SK-N-MC (cell line): ENCODE data around the gene GALNT13.

Experiments
- DNase-seq: peaks from one replicate; pipeline ENCODE4 v3.0.0-alpha.2; 2011; ENCODE audit warnings: low read depth, low spot score
- H3K27ac ChIP-seq: fragments of 200-600 bp; sonication (generic); 2 replicates; pipeline ENCODE4 v1.5.1; 2016; ENCODE audit warnings: mixed run types
- H3K36me3 ChIP-seq: fragments of 200-600 bp; sonication (generic); 2 replicates; pipeline ENCODE4 v1.6.1; 2017; ENCODE audit warnings: antibody characterized with exemption, low read length, mixed read lengths; ENCODE audit not compliant: insufficient read depth
- H3K4me3 ChIP-seq: fragments of 200-600 bp; sonication (generic); 2 replicates; pipeline ENCODE4 v1.5.1; 2016
- H3K9ac ChIP-seq: fragments of 200-600 bp; sonication (generic); 2 replicates; pipeline ENCODE4 v1.8.0; 2017; ENCODE audit warnings: mixed run types, mixed read lengths; ENCODE audit not compliant: insufficient read length
- H3K9me3 ChIP-seq: fragments of 200-600 bp; sonication (generic); 2 replicates; pipeline ENCODE4 v1.6.1; 2017; ENCODE audit warnings: low read depth, mild to moderate bottlenecking, antibody characterized with exemption, low read length, moderate library complexity, mixed read lengths
- EZH2 ChIP-seq: fragments of 200-600 bp; sonication (generic); IDR thresholded peaks from one replicate; pipeline ENCODE4 v1.6.1; 2017; ENCODE audit warnings: antibody characterized with exemption
- FOXP2 ChIP-seq: optimal IDR thresholded peaks from 2 replicates; pipeline ENCODE3; 2011; ENCODE audit warnings: mild to moderate bottlenecking, moderate library complexity; ENCODE audit not compliant: insufficient read depth; ENCODE audit errors: extremely low read length, control extremely low read depth
- POLR2AphosphoS5 ChIP-seq: IDR thresholded peaks from 2 replicates; pipeline ENCODE4 v1.6.1; 2012; ENCODE audit warnings: mild to moderate bottlenecking, low read depth, low read length, borderline replicate concordance

Gene GALNT13

DNA sequence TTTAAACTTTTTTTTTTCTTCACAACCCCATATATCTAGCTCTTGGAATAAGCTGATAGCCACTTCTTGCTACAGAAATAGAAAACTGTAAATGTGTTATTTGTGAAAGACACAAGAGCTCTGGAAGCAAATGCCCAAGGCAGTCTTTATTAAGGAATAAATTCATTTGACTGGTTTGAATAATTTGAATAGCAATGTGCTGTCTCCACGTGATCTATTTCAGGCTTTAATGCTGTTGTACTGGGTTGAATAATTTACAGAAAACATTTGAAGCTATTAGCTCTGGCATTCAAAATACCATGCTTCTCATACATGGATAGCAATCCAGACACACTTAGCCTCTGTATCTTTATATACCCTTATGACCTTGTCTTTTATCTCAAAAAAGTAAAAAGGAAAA is 460.1 kb downstream of the GALNT13 start:
- DNase-seq, result peak; percentile 6
- no peaks in the 10 kb centered on the region for H3K9me3 ChIP-seq
- TF ChIP-seq EZH2 (no peak), FOXP2 (no peak), POLR2AphosphoS5 (no peak)

DNA sequence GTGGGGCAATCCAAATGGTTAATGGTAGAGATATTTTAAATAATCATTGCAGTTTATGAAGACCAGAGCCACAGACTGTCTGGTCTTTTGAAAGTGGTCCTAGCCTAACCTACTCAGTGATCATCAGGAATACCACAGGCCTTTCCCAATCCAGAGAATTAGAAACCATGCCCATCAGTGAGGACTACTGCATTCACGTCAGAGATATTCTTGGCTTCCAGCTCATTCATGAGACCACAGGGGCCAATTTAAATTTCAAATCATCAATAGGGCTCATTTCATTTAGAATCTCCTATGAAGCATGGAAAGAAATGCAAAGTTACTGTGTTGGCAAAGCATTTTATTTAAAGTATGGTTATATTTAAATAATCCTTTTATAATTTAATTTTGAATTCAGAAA is 464.5 kb downstream of the GALNT13 start:
- no peak overlapping the region for H3K9ac ChIP-seq
- H3K27ac ChIP-seq, result no peak overlapping the region
- peak; percentile 3 for DNase-seq
- TF ChIP-seq EZH2 (no peak), POLR2AphosphoS5 (no peak), FOXP2 (no peak)
- no peak overlapping the region for H3K4me3 ChIP-seq
- H3K36me3 ChIP-seq, result no peaks in the 10 kb centered on the region
- no peaks in the 10 kb centered on the region for H3K9me3 ChIP-seq

More for the DNA sequence above, 460.1 kb downstream of the GALNT13 start:
- H3K4me3 ChIP-seq, result no peak overlapping the region
- H3K36me3 ChIP-seq, result no peaks in the 10 kb centered on the region
- H3K9ac ChIP-seq, result no peak overlapping the region
- no peak overlapping the region for H3K27ac ChIP-seq

DNA sequence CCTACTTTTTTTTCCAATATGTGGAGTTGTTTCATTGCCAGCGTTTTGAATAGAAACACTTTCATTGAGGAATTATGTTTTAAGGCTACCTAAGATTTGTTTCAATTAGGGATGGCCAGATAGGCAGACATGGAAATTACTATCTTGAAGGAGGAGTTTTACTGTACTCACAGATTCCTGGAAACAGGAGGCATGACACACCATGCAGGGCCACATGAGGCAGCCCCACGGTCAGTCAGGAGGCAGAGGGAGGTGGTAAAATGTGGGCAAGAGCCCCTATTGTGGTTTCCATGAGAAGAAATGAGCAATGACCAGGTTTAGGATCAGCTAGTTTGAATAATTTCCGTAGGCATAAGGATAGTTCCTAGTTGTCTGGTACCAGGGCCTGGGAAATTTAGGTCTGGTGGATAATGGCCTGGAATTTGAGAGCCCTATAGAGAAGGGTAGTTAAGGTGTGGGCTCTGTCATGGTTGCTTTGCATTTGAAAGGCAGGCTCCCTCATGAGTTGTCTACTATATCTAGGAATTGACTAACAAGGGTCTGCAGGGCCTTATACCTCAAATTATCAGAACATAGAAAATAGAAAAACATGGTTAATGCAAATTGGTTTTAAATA is 466.7 kb downstream of the GALNT13 start:
- Histone ChIP-seq H3K36me3 (no peaks in the 10 kb centered on the region), H3K27ac (no peak overlapping the region), H3K9me3 (no peaks in the 10 kb centered on the region), H3K4me3 (no peak overlapping the region), H3K9ac (no peak overlapping the region)
- no peak for TF ChIP-seq EZH2
- no peak for TF ChIP-seq POLR2AphosphoS5
- TF ChIP-seq FOXP2, result no peak
- DNase-seq, result no peak

DNA sequence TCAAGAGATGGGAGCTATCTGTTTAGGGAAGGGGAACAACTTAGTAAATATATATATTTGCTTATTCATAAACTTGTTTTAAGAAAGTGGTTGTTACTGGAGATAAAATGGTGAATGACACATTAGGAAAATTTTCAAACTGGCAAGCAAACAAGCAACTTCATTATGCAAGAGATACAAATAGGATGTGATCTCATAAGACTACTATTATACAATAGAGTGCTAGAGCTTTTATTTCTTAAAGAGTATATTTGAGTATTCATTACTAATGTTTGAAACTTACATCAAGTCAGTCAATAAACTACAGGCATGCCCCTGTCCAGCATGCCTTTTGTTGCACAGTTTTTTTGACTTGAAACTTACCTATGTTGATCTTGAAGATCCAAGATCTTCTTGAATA is 471.6 kb downstream of the GALNT13 start:
- Histone ChIP-seq H3K27ac (no peak overlapping the region), H3K4me3 (no peak overlapping the region), H3K36me3 (no peaks in the 10 kb centered on the region), H3K9ac (no peak overlapping the region), H3K9me3 (no peaks in the 10 kb centered on the region)
- no peak for DNase-seq
- TF ChIP-seq FOXP2, result no peak
- TF ChIP-seq POLR2AphosphoS5, result no peak
- no peak for TF ChIP-seq EZH2

DNA sequence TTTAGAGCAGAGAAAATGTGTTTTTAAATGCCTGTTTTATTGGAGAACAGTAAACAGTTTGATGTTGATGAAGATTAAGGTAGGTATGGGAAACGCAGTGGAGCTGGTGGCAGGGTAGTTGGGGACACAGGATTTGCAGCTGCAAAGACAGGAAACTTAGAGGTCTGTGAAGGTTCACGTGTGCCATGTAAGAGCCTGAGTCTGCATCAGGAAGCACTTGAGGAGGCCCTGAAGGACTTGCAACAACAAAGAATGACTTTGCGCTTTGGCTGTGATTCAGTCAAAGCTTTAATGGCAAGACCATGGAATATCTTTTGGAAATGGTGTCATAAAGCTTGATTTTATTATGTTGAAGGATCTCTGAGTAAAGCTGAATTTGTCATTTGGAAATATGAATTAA is 479.2 kb downstream of the GALNT13 start:
- Histone ChIP-seq H3K9ac (no peak overlapping the region), H3K4me3 (no peak overlapping the region), H3K36me3 (peaks cover 7% of the 10 kb centered on the region; the same call in 1 of the 2 replicates), H3K9me3 (no peaks in the 10 kb centered on the region), H3K27ac (no peak overlapping the region)
- no peak for DNase-seq
- TF ChIP-seq POLR2AphosphoS5, result no peak
- TF ChIP-seq FOXP2, result no peak
- TF ChIP-seq EZH2, result no peak

DNA sequence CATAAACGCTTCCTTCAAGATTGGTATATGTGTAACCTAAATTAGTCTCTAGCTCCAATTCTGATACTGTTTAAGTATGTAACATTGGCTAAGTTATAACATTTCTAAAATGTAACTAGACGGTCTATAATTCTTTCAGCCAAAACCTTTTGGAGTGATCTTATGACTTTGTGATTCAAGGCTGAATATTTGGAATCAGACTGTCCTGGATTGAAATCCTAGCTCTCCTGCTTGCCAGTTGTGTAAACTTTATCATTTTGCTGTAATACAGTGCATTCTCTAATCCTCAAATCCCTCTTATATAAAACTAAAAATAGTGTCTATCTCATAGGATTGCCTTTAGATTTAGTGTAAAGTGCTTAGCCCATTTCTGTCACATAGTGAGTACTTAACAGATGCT is 489.6 kb downstream of the GALNT13 start:
- H3K36me3 ChIP-seq, result no peaks in the 10 kb centered on the region
- no peak for DNase-seq
- H3K4me3 ChIP-seq, result no peak overlapping the region
- H3K9me3 ChIP-seq, result no peaks in the 10 kb centered on the region
- no peak overlapping the region for H3K27ac ChIP-seq
- no peak for TF ChIP-seq EZH2
- no peak for TF ChIP-seq FOXP2
- no peak for TF ChIP-seq POLR2AphosphoS5
- H3K9ac ChIP-seq, result no peak overlapping the region

DNA sequence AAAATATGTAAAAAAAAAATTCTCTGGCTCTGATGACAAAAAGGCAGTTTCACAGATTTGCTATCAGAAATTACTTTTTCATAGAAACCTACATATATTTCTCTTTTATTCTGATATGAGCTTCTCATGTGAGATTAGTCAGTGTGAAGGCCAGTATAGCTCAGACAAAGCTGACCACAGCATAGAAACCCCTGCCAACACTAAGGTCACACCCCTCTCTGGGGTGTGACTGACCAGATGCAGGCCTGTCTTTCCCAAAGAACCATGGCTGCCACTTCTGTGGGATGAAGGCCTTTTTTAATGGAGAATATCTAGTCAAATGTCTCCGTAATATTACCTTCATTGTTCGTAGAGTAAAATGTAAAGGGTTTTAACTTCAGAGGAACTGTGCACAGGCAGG is 496.4 kb downstream of the GALNT13 start:
- Histone ChIP-seq H3K27ac (no peak overlapping the region), H3K4me3 (no peak overlapping the region), H3K9ac (no peak overlapping the region), H3K36me3 (no peaks in the 10 kb centered on the region), H3K9me3 (no peaks in the 10 kb centered on the region)
- no peak for DNase-seq
- TF ChIP-seq POLR2AphosphoS5 (no peak), EZH2 (no peak), FOXP2 (no peak)

DNA sequence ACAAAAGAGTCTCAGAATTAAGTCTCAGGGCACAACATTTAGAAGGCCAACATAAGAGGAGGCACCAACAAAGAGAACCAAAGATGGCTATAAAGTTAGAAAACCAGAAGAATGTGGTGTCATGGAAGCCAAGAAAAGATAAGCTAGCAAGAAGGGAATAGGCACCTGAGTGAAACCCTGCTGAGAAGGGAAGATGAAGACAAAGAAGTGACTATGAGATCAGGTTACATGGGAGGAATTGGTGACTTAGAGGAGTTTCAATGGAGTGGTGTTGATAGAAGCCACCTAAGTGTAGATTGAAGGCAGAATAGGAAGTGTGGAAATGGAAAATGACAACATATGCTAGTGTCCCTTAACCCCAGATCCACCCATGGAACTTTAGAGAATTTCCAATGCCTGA is 499.2 kb downstream of the GALNT13 start:
- no peak overlapping the region for H3K4me3 ChIP-seq
- no peak for TF ChIP-seq EZH2
- no peak for TF ChIP-seq FOXP2
- TF ChIP-seq POLR2AphosphoS5, result no peak
- DNase-seq, result no peak
- no peaks in the 10 kb centered on the region for H3K9me3 ChIP-seq
- no peak overlapping the region for H3K9ac ChIP-seq
- no peaks in the 10 kb centered on the region for H3K36me3 ChIP-seq
- H3K27ac ChIP-seq, result no peak overlapping the region

DNA sequence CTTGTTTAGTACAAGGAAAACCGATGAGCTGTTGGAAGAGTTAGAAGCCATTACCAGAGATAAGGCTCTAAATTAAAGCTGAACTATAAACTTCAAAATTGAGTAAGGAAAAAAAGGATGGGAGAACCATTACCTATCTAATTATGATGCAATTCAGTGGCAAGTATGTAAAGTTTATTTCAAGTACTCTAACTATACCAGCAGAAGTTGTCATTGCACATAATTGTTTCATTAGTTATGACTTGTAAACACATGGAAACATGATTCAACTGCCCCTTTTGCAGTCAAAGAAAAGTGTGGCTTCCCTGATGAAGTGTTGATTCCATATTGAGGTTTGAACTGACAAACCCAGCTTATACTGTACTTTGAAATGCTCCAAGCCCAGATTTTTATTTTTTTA is 502.7 kb downstream of the GALNT13 start:
- no peak overlapping the region for H3K9ac ChIP-seq
- DNase-seq, result no peak
- H3K4me3 ChIP-seq, result no peak overlapping the region
- TF ChIP-seq EZH2 (no peak), POLR2AphosphoS5 (no peak), FOXP2 (no peak)
- no peaks in the 10 kb centered on the region for H3K9me3 ChIP-seq
- no peaks in the 10 kb centered on the region for H3K36me3 ChIP-seq
- no peak overlapping the region for H3K27ac ChIP-seq
